Activated CD4-positive, alpha-beta T cell treated with anti-CD3 and anti-CD28 coated beads for 36 hours (primary cell): ENCODE measurements around the gene GPR156. TPM values are rescaled to one million over a fixed set of nuclear protein-coding genes. Genes with fewer than 3 reads are reported as not detected.
A peak's percentile ranks its signal among the peaks of the same experiment; 100 is the strongest.
"Not testable (repeated sequence)": the region's sequence is repeated elsewhere in the genome, so short reads cannot be mapped to it uniquely, and the experiment has no call there.

ENCODE experiments used
- ATAC-seq: fragments of 200-7000 bp; cut with Tn5 transposase; one replicate; pipeline ENCODE4 v1.10.0; 2021; ENCODE audit warnings: mild to moderate bottlenecking, moderate library complexity
- CTCF ChIA-PET: fragments of 350-600 bp; sonication (Branson Sonifier 250); formaldehyde crosslinking; loops from one replicate; lab custom pipeline; 2021; ENCODE audit warnings: antibody characterized with exemption; lab: Charles Lee
- POLR2A ChIA-PET: fragments of 350-600 bp; sonication (Branson Sonifier 250); formaldehyde crosslinking; loops from one replicate; lab custom pipeline; 2021; ENCODE audit warnings: antibody characterized with exemption, inconsistent platforms; lab: Charles Lee
- DNase-seq: peaks from one replicate; pipeline ENCODE4 v3.0.0-alpha.2; 2020
- H3K27ac Mint-ChIP-seq: one replicate; pipeline ENCODE4 v1.8.0; 2021; ENCODE audit warnings: mixed read lengths
- H3K27me3 Mint-ChIP-seq: one replicate; pipeline ENCODE4 v1.8.0; 2021; ENCODE audit warnings: mixed read lengths
- H3K36me3 Mint-ChIP-seq: one replicate; pipeline ENCODE4 v1.8.0; 2021; ENCODE audit warnings: low read depth, mixed read lengths
- H3K4me1 Mint-ChIP-seq: one replicate; pipeline ENCODE4 v1.8.0; 2021; ENCODE audit warnings: mixed read lengths
- H3K4me3 Mint-ChIP-seq: one replicate; pipeline ENCODE4 v1.8.0; 2021; ENCODE audit warnings: mild to moderate bottlenecking, moderate library complexity, mixed read lengths
- H3K9me3 Mint-ChIP-seq: one replicate; pipeline ENCODE4 v1.8.0; 2021; ENCODE audit warnings: low read depth, mixed read lengths
- intact Hi-C, 2 experiments: fragments of 100-400 bp; cut with DNase I in 1 of 2; cut with micrococcal nuclease in 1 of 2; formaldehyde crosslinking; loops; one replicate each; pipeline versions ENCODE4 v1.14.2 to v1.15.1; 2022 to 2024; cut with DNase I, micrococcal nuclease
- total RNA-seq, 2 experiments: library from RNA; stranded (reverse); gene quantifications; one replicate each; pipeline ENCODE4 v1.2.3, GENCODE V29; 2021

Gene GPR156
- total RNA-seq, 2 experiments from 2014 or later, result 0.11 TPM; not detected in 1

GRCh38 chr3:120216633-120217032 is 68.4 kb downstream of the GPR156 start:
- H3K27me3 Mint-ChIP-seq, intact Hi-C loops, H3K4me1 Mint-ChIP-seq, POLR2A ChIA-PET, ATAC-seq, DNase-seq, H3K9me3 Mint-ChIP-seq, H3K4me3 Mint-ChIP-seq, H3K27ac Mint-ChIP-seq, H3K36me3 Mint-ChIP-seq: not testable (repeated sequence)
- CTCF ChIA-PET, result interaction anchor here (0.9 kb wide), 1 partner anchor 9 kb away, joined by 3 read pairs; no protein-coding TSS in a partner anchor

DNA sequence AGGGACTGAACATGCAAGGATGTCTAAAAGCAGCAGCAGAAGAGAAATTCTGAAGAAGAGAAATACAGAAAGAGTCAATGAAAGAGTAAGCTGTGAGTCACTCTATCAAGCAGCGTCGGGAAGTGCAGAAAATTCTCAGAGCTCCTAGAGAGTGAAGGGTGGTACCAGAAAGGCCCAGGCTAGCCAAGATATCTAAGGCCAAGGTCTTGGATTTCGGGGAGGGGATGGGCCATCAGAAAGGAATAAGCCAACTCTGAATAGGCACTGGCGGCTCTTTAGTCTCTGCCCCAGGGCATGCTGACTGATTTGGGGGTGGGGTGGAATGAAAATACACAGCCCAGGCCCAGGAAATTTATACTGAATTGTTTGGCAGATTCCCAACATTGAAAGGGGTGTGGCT is 70.8 kb downstream of the GPR156 start:
- DNase-seq, result no peak
- intact Hi-C loops, result no loop called here
- no peaks in the 10 kb centered on the region for H3K4me1 Mint-ChIP-seq
- no peak overlapping the region for H3K27ac Mint-ChIP-seq
- ChIA-PET CTCF (no interaction called here), POLR2A (no interaction called here)
- H3K4me3 Mint-ChIP-seq, result no peak overlapping the region
- no peaks in the 10 kb centered on the region for H3K36me3 Mint-ChIP-seq
- peaks cover 10% of the 10 kb centered on the region for H3K27me3 Mint-ChIP-seq
- no peak for ATAC-seq
- H3K9me3 Mint-ChIP-seq, result no peaks in the 10 kb centered on the region

DNA sequence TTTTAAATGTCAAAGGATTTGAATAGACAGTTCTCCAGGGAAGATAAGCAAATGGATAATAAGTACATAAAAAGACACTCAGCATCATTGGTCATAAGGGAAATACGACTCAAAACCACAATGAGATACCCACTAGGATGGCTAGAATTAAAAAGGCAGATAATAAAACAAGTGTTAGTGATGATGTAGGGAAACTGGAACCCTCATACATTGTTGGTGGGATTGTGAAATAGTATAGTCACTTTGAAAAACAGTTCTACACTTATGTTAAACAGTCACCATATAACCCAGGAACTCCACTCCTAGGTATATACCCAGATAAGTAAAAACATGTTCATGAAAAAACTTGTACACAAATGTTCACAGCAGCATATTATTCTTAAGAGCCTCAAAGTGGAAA is 72.5 kb downstream of the GPR156 start:
- DNase-seq (no peak), ATAC-seq (no peak)
- intact Hi-C loops, result no loop called here
- Mint-ChIP-seq H3K27ac (no peak overlapping the region), H3K36me3 (no peaks in the 10 kb centered on the region), H3K4me1 (no peaks in the 10 kb centered on the region), H3K9me3 (no peaks in the 10 kb centered on the region), H3K4me3 (no peak overlapping the region), H3K27me3 (peaks cover 12% of the 10 kb centered on the region)
- POLR2A ChIA-PET, result no interaction called here
- CTCF ChIA-PET, result no interaction called here

- ChIA-PET CTCF (no interaction called here), POLR2A (no interaction called here)
- no peaks in the 10 kb centered on the region for H3K4me1 Mint-ChIP-seq
- no peak overlapping the region for H3K4me3 Mint-ChIP-seq
- ATAC-seq (no peak), DNase-seq (no peak)
- intact Hi-C loops, result no loop called here
- H3K36me3 Mint-ChIP-seq, result no peaks in the 10 kb centered on the region
- no peak overlapping the region for H3K27ac Mint-ChIP-seq
- no peaks in the 10 kb centered on the region for H3K9me3 Mint-ChIP-seq
- peaks cover 12% of the 10 kb centered on the region for H3K27me3 Mint-ChIP-seq
Measured at GRCh38 chr3:120209425-120209824, 75.6 kb downstream of the GPR156 start.

DNA sequence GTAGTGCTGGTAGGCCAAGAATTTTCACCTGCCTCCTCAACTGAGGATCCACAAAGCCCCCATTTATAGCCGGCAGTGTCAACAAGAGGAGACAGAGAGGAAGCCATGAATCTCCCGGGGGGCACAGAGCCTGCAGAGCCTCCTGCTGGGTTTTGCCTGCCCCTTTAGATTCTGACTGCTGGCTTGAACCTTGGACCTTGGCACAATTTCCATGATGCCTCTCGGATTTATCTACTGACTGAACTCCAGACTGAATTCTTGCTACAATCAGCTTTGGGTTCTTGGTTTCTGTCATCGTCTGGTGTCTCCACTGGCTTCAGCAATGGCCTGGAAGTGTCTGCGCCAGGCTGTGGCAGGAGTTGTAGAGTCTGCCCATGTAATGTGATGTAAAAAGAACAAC is 80.7 kb downstream of the GPR156 start:
- DNase-seq (no peak), ATAC-seq (no peak)
- no peaks in the 10 kb centered on the region for H3K4me1 Mint-ChIP-seq
- no peaks in the 10 kb centered on the region for H3K9me3 Mint-ChIP-seq
- CTCF ChIA-PET, result no interaction called here
- intact Hi-C loops, result no loop called here
- H3K27ac Mint-ChIP-seq, result no peak overlapping the region
- no peaks in the 10 kb centered on the region for H3K36me3 Mint-ChIP-seq
- POLR2A ChIA-PET, result no interaction called here
- H3K4me3 Mint-ChIP-seq, result no peak overlapping the region
- peaks cover 2% of the 10 kb centered on the region for H3K27me3 Mint-ChIP-seq

- Mint-ChIP-seq H3K27me3 (peaks cover 2% of the 10 kb centered on the region), H3K9me3 (no peaks in the 10 kb centered on the region), H3K27ac (no peak overlapping the region), H3K4me3 (no peak overlapping the region), H3K4me1 (no peaks in the 10 kb centered on the region), H3K36me3 (no peaks in the 10 kb centered on the region)
- DNase-seq, result no peak
- ATAC-seq, result no peak
- intact Hi-C loops, result no loop called here
- CTCF ChIA-PET, result no interaction called here
- POLR2A ChIA-PET, result no interaction called here
Measured at GRCh38 chr3:120203621-120204020, 81.4 kb downstream of the GPR156 start.

- Mint-ChIP-seq H3K4me3 (no peak overlapping the region), H3K27me3 (peaks cover 1% of the 10 kb centered on the region), H3K36me3 (no peaks in the 10 kb centered on the region), H3K4me1 (no peaks in the 10 kb centered on the region), H3K27ac (no peak overlapping the region), H3K9me3 (no peaks in the 10 kb centered on the region)
- DNase-seq (no peak), ATAC-seq (no peak)
- POLR2A ChIA-PET, result no interaction called here
- CTCF ChIA-PET, result interaction anchor here (0.6 kb wide), 1 partner anchor 354 kb away, joined by 3 read pairs; no protein-coding TSS in a partner anchor
- intact Hi-C loops, result no loop called here
Measured at GRCh38 chr3:120203016-120203415, 82.0 kb downstream of the GPR156 start.

DNA sequence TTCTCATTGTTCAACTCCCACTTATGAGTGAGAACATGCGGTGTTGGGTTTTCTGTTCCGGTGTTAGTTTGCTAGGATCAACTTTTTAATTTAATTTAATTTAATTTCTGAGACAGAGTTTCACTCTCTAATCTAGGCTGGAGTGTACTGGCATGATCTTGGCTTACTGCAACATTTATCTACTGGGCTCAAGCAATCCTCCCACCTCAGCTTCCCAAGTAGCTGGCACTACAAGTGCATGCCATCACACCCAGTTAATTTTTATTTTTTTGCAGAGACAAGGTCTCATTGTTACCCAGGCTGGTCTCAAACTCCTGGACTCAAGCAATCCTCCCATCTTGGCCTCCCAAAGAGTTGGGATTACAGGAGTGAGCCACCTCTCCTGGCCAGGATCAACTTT is 82.7 kb downstream of the GPR156 start:
- Mint-ChIP-seq H3K4me1 (no peaks in the 10 kb centered on the region), H3K9me3 (no peaks in the 10 kb centered on the region), H3K4me3 (no peak overlapping the region), H3K27me3 (no peaks in the 10 kb centered on the region), H3K36me3 (no peaks in the 10 kb centered on the region), H3K27ac (no peak overlapping the region)
- no peak for ATAC-seq
- no peak for DNase-seq
- intact Hi-C loops, result no loop called here
- ChIA-PET POLR2A (no interaction called here), CTCF (no interaction called here)

DNA sequence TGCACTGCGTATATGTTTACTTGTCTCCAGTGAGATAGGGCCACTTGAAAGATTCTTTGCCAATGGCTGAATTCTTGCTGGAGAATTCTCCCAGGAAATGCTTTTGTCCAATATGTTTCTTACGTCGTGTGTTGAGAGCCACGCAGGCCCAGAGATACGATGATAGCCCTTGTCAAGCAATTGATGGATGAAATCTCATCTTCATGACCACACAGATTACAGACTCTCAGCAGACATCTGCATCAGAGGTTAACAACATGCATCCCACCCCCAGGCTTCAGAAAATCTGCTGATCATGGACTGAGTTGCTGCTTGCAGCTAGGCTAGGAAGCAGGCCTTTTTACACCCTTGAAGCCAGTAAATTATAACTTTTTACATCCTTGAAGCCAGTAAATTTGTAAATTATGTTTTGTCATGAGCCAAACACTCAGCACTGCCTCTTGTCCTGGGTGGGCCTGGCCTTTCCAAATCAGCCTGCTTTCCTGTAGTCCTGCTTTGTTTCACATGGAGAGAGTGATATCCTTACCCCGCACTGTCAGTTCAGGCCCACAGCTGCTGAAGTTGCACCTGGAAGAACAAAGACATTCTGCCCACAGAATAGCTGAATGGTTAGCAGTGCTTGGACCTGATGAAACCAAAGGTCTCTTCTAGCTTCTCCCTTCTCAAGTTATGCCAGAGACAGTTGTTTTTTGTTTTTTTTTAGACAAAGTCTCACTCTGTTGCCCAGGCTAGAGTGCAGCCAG is 84.4 kb downstream of the GPR156 start:
- no peak for DNase-seq
- POLR2A ChIA-PET, result no interaction called here

DNA sequence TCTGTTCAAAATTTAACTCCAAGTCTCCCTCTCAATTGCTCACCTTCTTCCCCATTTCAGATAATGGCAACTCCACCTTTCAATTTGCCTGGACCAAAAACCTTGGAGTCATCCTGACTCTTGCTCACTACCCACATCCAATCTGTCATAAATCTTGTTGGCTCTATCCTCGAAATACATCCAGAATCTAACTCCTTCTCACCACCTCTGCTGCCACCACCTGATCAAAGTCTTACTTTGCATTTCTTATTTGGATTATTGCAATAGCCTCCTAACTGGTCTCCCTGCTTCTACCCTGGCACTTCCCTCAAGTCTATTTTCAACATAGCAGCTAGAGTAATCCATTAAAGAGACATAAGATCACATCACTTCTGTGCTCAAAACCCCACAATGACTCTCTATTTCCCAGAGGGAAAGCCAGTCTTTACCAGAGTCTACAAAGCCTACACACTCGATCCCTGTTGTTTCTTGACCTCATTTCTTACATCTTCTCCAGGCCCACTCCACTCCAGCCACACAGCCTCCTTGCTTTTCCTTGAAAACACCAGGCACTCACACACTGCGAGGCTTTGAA is 86.6 kb downstream of the GPR156 start:
- DNase-seq, result peak; percentile 13

More for the DNA sequence above, 84.4 kb downstream of the GPR156 start:
- no peak overlapping the region for H3K27ac Mint-ChIP-seq
- ATAC-seq, result no peak
- H3K27me3 Mint-ChIP-seq, result no peaks in the 10 kb centered on the region
- no peaks in the 10 kb centered on the region for H3K36me3 Mint-ChIP-seq
- H3K9me3 Mint-ChIP-seq, result no peaks in the 10 kb centered on the region
- H3K4me1 Mint-ChIP-seq, result no peaks in the 10 kb centered on the region
- CTCF ChIA-PET, result interaction anchor here (0.6 to 1.0 kb wide), 4 partner anchors 46 to 846 kb away, joined by 3 to 4 read pairs (median 3); no protein-coding TSS in a partner anchor
- no peak overlapping the region for H3K4me3 Mint-ChIP-seq
- intact Hi-C loops, result no loop called here

DNA sequence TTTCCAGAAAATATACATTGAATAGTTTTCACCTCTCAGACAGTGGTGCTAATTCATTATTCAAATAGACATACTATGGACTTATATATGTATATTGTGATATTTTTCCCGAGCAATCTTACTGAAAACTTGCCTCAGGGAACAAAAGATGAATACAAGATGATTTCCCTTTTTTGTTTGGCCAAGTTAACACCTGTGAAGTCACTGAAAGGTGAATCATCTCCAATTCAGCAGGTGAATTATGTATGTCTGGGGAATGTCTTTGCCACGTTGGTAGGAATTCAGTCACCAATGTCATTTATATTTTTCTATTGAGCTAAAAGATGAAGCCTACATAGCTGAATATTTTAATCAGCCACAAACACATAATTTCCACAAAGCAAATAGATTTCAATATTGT is 88.2 kb downstream of the GPR156 start:
- Mint-ChIP-seq H3K27me3 (no peaks in the 10 kb centered on the region), H3K4me1 (no peaks in the 10 kb centered on the region), H3K27ac (no peak overlapping the region), H3K36me3 (no peaks in the 10 kb centered on the region), H3K4me3 (no peak overlapping the region), H3K9me3 (no peaks in the 10 kb centered on the region)
- no peak for DNase-seq
- no peak for ATAC-seq
- POLR2A ChIA-PET, result no interaction called here
- intact Hi-C loops, result loop anchor here in 1 of 2 experiments (5.0 kb wide), 1 partner anchor 375 kb away; no protein-coding TSS in a partner anchor
- CTCF ChIA-PET, result interaction anchor here (1.0 to 2.6 kb wide), 2 partner anchors 305 to 378 kb away, joined by 3 to 11 read pairs; no protein-coding TSS in a partner anchor

More for the DNA sequence above, 86.6 kb downstream of the GPR156 start:
- no peak overlapping the region for H3K27ac Mint-ChIP-seq
- POLR2A ChIA-PET, result no interaction called here
- H3K4me1 Mint-ChIP-seq, result no peaks in the 10 kb centered on the region
- no peaks in the 10 kb centered on the region for H3K36me3 Mint-ChIP-seq
- CTCF ChIA-PET, result interaction anchor here (0.6 to 2.6 kb wide), 4 partner anchors 10 to 461 kb away, joined by 3 to 11 read pairs (median 3); no protein-coding TSS in a partner anchor
- no peaks in the 10 kb centered on the region for H3K9me3 Mint-ChIP-seq
- intact Hi-C loops, result loop anchor here (1.0 to 5.0 kb wide), 3 partner anchors 306 to 376 kb away; no protein-coding TSS in a partner anchor
- ATAC-seq, result no peak
- no peaks in the 10 kb centered on the region for H3K27me3 Mint-ChIP-seq
- H3K4me3 Mint-ChIP-seq, result no peak overlapping the region

GRCh38 chr3:120196333-120196732 is 88.7 kb downstream of the GPR156 start:
- H3K4me1 Mint-ChIP-seq, result no peaks in the 10 kb centered on the region
- CTCF ChIA-PET, result no interaction called here
- no peaks in the 10 kb centered on the region for H3K27me3 Mint-ChIP-seq

More at GRCh38 chr3:120196333-120196732, 88.7 kb downstream of the GPR156 start:
- intact Hi-C loops, result loop anchor here in 1 of 2 experiments (5.0 kb wide), 1 partner anchor 374 kb away; no protein-coding TSS in a partner anchor
- DNase-seq (no peak), ATAC-seq (no peak)
- H3K27ac Mint-ChIP-seq, result no peak overlapping the region
- no peaks in the 10 kb centered on the region for H3K9me3 Mint-ChIP-seq
- H3K4me3 Mint-ChIP-seq, result no peak overlapping the region
- H3K36me3 Mint-ChIP-seq, result no peaks in the 10 kb centered on the region
- POLR2A ChIA-PET, result no interaction called here
